SHP77 treated with DMSO at 0.1 percent for 48 hours (cell line): Measurements from ENCODE around the gene THAP4.
"Not testable (repeated sequence)": the region's sequence is repeated elsewhere in the genome, so short reads cannot be mapped to it uniquely, and the experiment has no call there.

Experiments used
- DNase-seq: peaks from one replicate; lab custom pipeline; 2025; lab: John Stamatoyannopoulos, UW

THAP4 gene

GRCh38 chr2:241612156-241613016, 24.6 kb downstream of the THAP4 start:
- DNase-seq: no peak

- DNase-seq: no peak
Measured at GRCh38 chr2:241611062-241611461, 25.9 kb downstream of the THAP4 start.

GRCh38 chr2:241609859-241610793, 26.8 kb downstream of the THAP4 start:
- no peak for DNase-seq

GRCh38 chr2:241608881-241609280, 28.1 kb downstream of the THAP4 start:
- DNase-seq: no peak

- no peak for DNase-seq
Measured at GRCh38 chr2:241607162-241607885, 29.6 kb downstream of the THAP4 start.

GRCh38 chr2:241606186-241606585, 30.8 kb downstream of the THAP4 start:
- DNase-seq: no peak

- DNase-seq: no peak
Measured at GRCh38 chr2:241603686-241604085, 33.3 kb downstream of the THAP4 start.

GRCh38 chr2:241602720-241603119, 34.2 kb downstream of the THAP4 start:
- DNase-seq: no peak

GRCh38 chr2:241601841-241602240, 35.1 kb downstream of the THAP4 start:
- DNase-seq: no peak

- no peak for DNase-seq
Measured at GRCh38 chr2:241599615-241600014, 37.3 kb downstream of the THAP4 start.

- DNase-seq: no peak
Measured at GRCh38 chr2:241598487-241598886, 38.5 kb downstream of the THAP4 start.

GRCh38 chr2:241598061-241598460, 38.9 kb downstream of the THAP4 start:
- DNase-seq: no peak

GRCh38 chr2:241597561-241597960, 39.4 kb downstream of the THAP4 start:
- DNase-seq: no peak

- no peak for DNase-seq
Measured at GRCh38 chr2:241595600-241596140, 41.3 kb downstream of the THAP4 start.

GRCh38 chr2:241593271-241593670, 43.7 kb downstream of the THAP4 start:
- DNase-seq: no peak

- no peak for DNase-seq
Measured at GRCh38 chr2:241592126-241592845, 44.7 kb downstream of the THAP4 start.

- not testable (repeated sequence) for DNase-seq
Measured at GRCh38 chr2:241590496-241591455, 46.2 kb downstream of the THAP4 start.

- not testable (repeated sequence) for DNase-seq
Measured at GRCh38 chr2:241589863-241590262, 47.1 kb downstream of the THAP4 start.

GRCh38 chr2:241586564-241587264, 50.2 kb downstream of the THAP4 start:
- DNase-seq: no peak
